B cell (primary cell): Measurements from ENCODE around the gene MELK. TPM values are rescaled to one million over a fixed set of nuclear protein-coding genes. Genes with fewer than 3 reads are reported as not detected.

Source experiments
- ATAC-seq: fragments of 200-7000 bp; cut with Tn5 transposase; one replicate; pipeline ENCODE4 v1.10.0; 2021; ENCODE audit warnings: low read depth, mild to moderate bottlenecking, moderate number of reproducible peaks, moderate library complexity
- CTCF ChIA-PET: fragments of 350-600 bp; sonication (Branson Sonifier 250); formaldehyde crosslinking; loops from one replicate; lab custom pipeline; 2021; ENCODE audit warnings: antibody characterized with exemption, inconsistent platforms; lab: Charles Lee
- POLR2A ChIA-PET: fragments of 350-600 bp; sonication (Branson Sonifier 250); formaldehyde crosslinking; loops from one replicate; lab custom pipeline; 2021; ENCODE audit warnings: antibody characterized with exemption; lab: Charles Lee
- DNase-seq: peaks from one replicate; pipeline ENCODE4 v3.0.0; 2013
- H2AFZ ChIP-seq: 2 replicates; pipeline ENCODE4 v1.6.1; 2012; ENCODE audit warnings: mild to moderate bottlenecking, low read depth, low read length; ENCODE audit not compliant: insufficient read depth, poor library complexity, severe bottlenecking
- H3K27ac ChIP-seq, 2 donors: 1 replicate in 1 of 2; 2 replicates in 1 of 2; pipeline ENCODE4 v1.5.1; 2012 to 2013; ENCODE audit warnings: low read length in 2 of 2, mild to moderate bottlenecking in 2 of 2, moderate library complexity in 1 of 2
- H3K27me3 ChIP-seq, 4 experiments: fragments of 200-600 bp in 1 of 4; sonication (generic) in 1 of 4; replicated peaks in 1 of 4; 1 replicate in 2 of 4; 2 replicates in 2 of 4; pipeline versions ENCODE4 v1.6.1 to v1.7.0; 2013 to 2016; ENCODE audit warnings: low read length in 3 of 4, mild to moderate bottlenecking in 2 of 4, mixed read lengths in 1 of 4, moderate library complexity in 1 of 4; ENCODE audit not compliant: insufficient read depth in 4 of 4, control insufficient read depth in 3 of 4; ENCODE audit errors: control extremely low read depth in 1 of 4
- H3K36me3 ChIP-seq, 2 experiments: replicated peaks in 1 of 2; 1 replicate in 1 of 2; 2 replicates in 1 of 2; pipeline versions ENCODE4 v1.6.1 to v1.7.1; 2013; ENCODE audit warnings: low read length in 1 of 2; ENCODE audit not compliant: insufficient read depth in 2 of 2, control insufficient read depth in 1 of 2; ENCODE audit errors: control extremely low read depth in 1 of 2, extremely low read depth in 1 of 2
- H3K4me1 ChIP-seq, 2 donors: fragments of 200-600 bp in 1 of 2; sonication (generic) in 1 of 2; 1 replicate in 1 of 2; 2 replicates in 1 of 2; pipeline versions ENCODE4 v1.5.1 to v1.6.1; 2013 to 2017; ENCODE audit warnings: low read length in 2 of 2; ENCODE audit not compliant: control insufficient read depth in 2 of 2, insufficient read depth in 2 of 2
- H3K4me2 ChIP-seq: replicated peaks from 2 replicates; pipeline ENCODE3; 2012; ENCODE audit warnings: mild to moderate bottlenecking, low read depth, low read length; ENCODE audit not compliant: poor library complexity, severe bottlenecking
- H3K4me3 ChIP-seq, 5 experiments: fragments of 200-600 bp in 1 of 5; sonication (generic) in 1 of 5; 1 replicate in 3 of 5; 2 replicates in 2 of 5; pipeline versions ENCODE4 v1.5.1 to v1.7.0; 2011 to 2016; ENCODE audit warnings: low read length in 4 of 5, mild to moderate bottlenecking in 4 of 5, low read depth in 2 of 5, control low read depth in 1 of 5, moderate library complexity in 1 of 5; ENCODE audit not compliant: insufficient read depth in 1 of 5; ENCODE audit errors: control extremely low read depth in 1 of 5, extremely low read depth in 1 of 5
- H3K79me2 ChIP-seq: fragments of 200-600 bp; sonication (generic); one replicate; pipeline ENCODE4 v1.6.0; 2016; ENCODE audit warnings: low read length; ENCODE audit not compliant: control insufficient read depth, insufficient read depth
- H3K9ac ChIP-seq: fragments of 200-600 bp; sonication (generic); 2 replicates; pipeline ENCODE4 v1.6.1; 2017; ENCODE audit warnings: mild to moderate bottlenecking, low read length, moderate library complexity
- H3K9me3 ChIP-seq, 3 donors: one replicate each; pipeline versions ENCODE4 v1.6.1 to v1.7.1; 2013; ENCODE audit warnings: low read length in 2 of 3; ENCODE audit not compliant: control insufficient read depth in 2 of 3, insufficient read depth in 1 of 3; ENCODE audit errors: control extremely low read depth in 1 of 3
- H4K20me1 ChIP-seq: 2 replicates; pipeline ENCODE4 v1.6.0; 2012; ENCODE audit warnings: mild to moderate bottlenecking, low read length; ENCODE audit not compliant: insufficient read depth, control insufficient read depth, poor library complexity, severe bottlenecking
- H3K27ac Mint-ChIP-seq: one replicate; pipeline ENCODE4 v1.8.0; 2021; ENCODE audit warnings: mixed read lengths
- H3K27me3 Mint-ChIP-seq: one replicate; pipeline ENCODE4 v1.8.0; 2021; ENCODE audit warnings: mixed read lengths
- H3K4me1 Mint-ChIP-seq: one replicate; pipeline ENCODE4 v1.8.0; 2021; ENCODE audit warnings: mixed read lengths
- H3K4me3 Mint-ChIP-seq: one replicate; pipeline ENCODE4 v1.8.0; 2021; ENCODE audit warnings: mixed read lengths
- H3K9me3 Mint-ChIP-seq: one replicate; pipeline ENCODE4 v1.8.0; 2022; ENCODE audit warnings: mixed read lengths; ENCODE audit not compliant: insufficient read depth
- CTCF ChIP-seq: fragments of 200-600 bp; IDR thresholded peaks from one replicate; pipeline ENCODE4 v1.8.0; 2022; ENCODE audit warnings: antibody characterized with exemption, mild to moderate bottlenecking
- EZH2 ChIP-seq: IDR thresholded peaks from 2 replicates; pipeline ENCODE4 v1.6.1; 2012; ENCODE audit warnings: borderline replicate concordance, low read depth, mild to moderate bottlenecking, moderate library complexity, low read length; ENCODE audit not compliant: insufficient read depth, poor library complexity, severe bottlenecking
- WGBS: methylation state at CpG from one replicate; pipeline ENCODE4 v1.1.5; 2013; ENCODE audit warnings: missing lambda C conversion rate; ENCODE audit not compliant: insufficient coverage; 5-methylcytosine and 5-hydroxymethylcytosine counted together
- intact Hi-C: fragments of 100-400 bp; cut with micrococcal nuclease; formaldehyde crosslinking; loops from one replicate; pipeline ENCODE4 v1.10.0; 2022
- polyA plus RNA-seq: library from polyadenylated mRNA; depleted of rRNA; stranded (reverse); fragments of >200 nt; gene quantifications from 2 replicates; pipeline ENCODE4 v1.2.3, GENCODE V29; 2012
- total RNA-seq, 2 donors: library from RNA; stranded (reverse); fragments of 120-200 nt in 1 of 2; gene quantifications; 1 replicate in 1 of 2; 2 replicates in 1 of 2; pipeline versions ENCODE4 v1.2.3 to v1.2.4, GENCODE V29; 2013 to 2022

Gene MELK
- total and polyA plus RNA-seq, 2 donors (not counting 1 experiment from before 2014, with no cell fraction given), result 0.17 to 0.18 TPM

- ATAC-seq, result no peak
- H3K27ac Mint-ChIP-seq, result no peak overlapping the region
- DNase-seq, result no peak
- no peaks in the 10 kb centered on the region for H3K9me3 ChIP-seq
- no peaks in the 10 kb centered on the region for H3K79me2 ChIP-seq
- H3K4me1 ChIP-seq, result peaks cover 0 to 5% of the 10 kb centered on the region in 2 donors
- H3K4me3 Mint-ChIP-seq, result no peak overlapping the region
- no peak overlapping the region for H3K4me3 ChIP-seq
- WGBS, result no CpG with 5 or more reads among the region's 2 CpGs
- ChIA-PET POLR2A (no interaction called here), CTCF (interaction anchor here (1.9 kb wide), 1 partner anchor 64 kb away, joined by 5 read pairs; no protein-coding TSS in a partner anchor)
- H2AFZ ChIP-seq, result no peak overlapping the region
- H3K9me3 Mint-ChIP-seq, result no peaks in the 10 kb centered on the region
- H3K27me3 Mint-ChIP-seq, result no peaks in the 10 kb centered on the region
- H4K20me1 ChIP-seq, result no peaks in the 10 kb centered on the region
- peaks cover 11% of the 10 kb centered on the region for H3K4me1 Mint-ChIP-seq
- H3K36me3 ChIP-seq, result no peaks in the 10 kb centered on the region
- no peaks in the 10 kb centered on the region for H3K27me3 ChIP-seq
- no peak for TF ChIP-seq EZH2
- no peak for TF ChIP-seq CTCF
- no peak overlapping the region for H3K4me2 ChIP-seq
- H3K27ac ChIP-seq, result no peak overlapping the region
- intact Hi-C loops, result no loop called here
- no peak overlapping the region for H3K9ac ChIP-seq
Observed at GRCh38 chr9:36665387-36665786, 92.7 kb downstream of the MELK start.

- POLR2A ChIA-PET, result no interaction called here
- Histone ChIP-seq H3K4me2 (no peak overlapping the region), H3K79me2 (no peaks in the 10 kb centered on the region), H3K27ac (no peak overlapping the region), H3K9ac (no peak overlapping the region), H2AFZ (no peak overlapping the region), H4K20me1 (no peaks in the 10 kb centered on the region), H3K36me3 (no peaks in the 10 kb centered on the region), H3K4me1 (peaks cover 0 to 5% of the 10 kb centered on the region in 2 donors), H3K4me3 (no peak overlapping the region), H3K9me3 (no peaks in the 10 kb centered on the region), H3K27me3 (no peaks in the 10 kb centered on the region)
- Mint-ChIP-seq H3K9me3 (no peaks in the 10 kb centered on the region), H3K27ac (no peak overlapping the region), H3K4me3 (no peak overlapping the region), H3K4me1 (peaks cover 11% of the 10 kb centered on the region), H3K27me3 (no peaks in the 10 kb centered on the region)
- intact Hi-C loops, result no loop called here
- 70% methylated on average over 3 of the region's 3 CpGs for WGBS
- CTCF ChIA-PET, result interaction anchor here (1.9 kb wide), 1 partner anchor 63 kb away, joined by 5 read pairs; no protein-coding TSS in a partner anchor
- no peak for DNase-seq
- TF ChIP-seq CTCF (no peak), EZH2 (no peak)
- no peak for ATAC-seq
Observed at GRCh38 chr9:36665921-36666431, 93.3 kb downstream of the MELK start.
